ENCODE measurements around the gene SPATA16.

SPATA16 gene

GRCh38 chr3:173092038-173092437 lies 49.0 kb downstream of the SPATA16 start:
- no peak overlapping the region for H3K27ac ChIP-seq

GRCh38 chr3:173090492-173090891 lies 50.5 kb downstream of the SPATA16 start:
- TF ChIP-seq CTCF (conservative IDR thresholded peaks at IDR 0.05), result no peak
- no peak overlapping the region for H3K27ac ChIP-seq

More at GRCh38 chr3:173092038-173092437, 49.0 kb downstream of the SPATA16 start:
- TF ChIP-seq CTCF (conservative IDR thresholded peaks at IDR 0.05), result no peak

GRCh38 chr3:173089283-173089682 lies 51.8 kb downstream of the SPATA16 start:
- H3K27ac ChIP-seq, result no peak overlapping the region
- TF ChIP-seq CTCF (conservative IDR thresholded peaks at IDR 0.05), result no peak

- H3K27ac ChIP-seq, result no peak overlapping the region
- no peak for TF ChIP-seq CTCF (conservative IDR thresholded peaks at IDR 0.05)
These were observed 62.5 kb downstream of the SPATA16 start for GRCh38 chr3:173078525-173078924.

- TF ChIP-seq CTCF (conservative IDR thresholded peaks at IDR 0.05), result no peak
- H3K27ac ChIP-seq, result no peak overlapping the region
These were observed 74.7 kb downstream of the SPATA16 start for GRCh38 chr3:173066044-173067004.

- H3K27ac ChIP-seq, result no peak overlapping the region
- no peak for TF ChIP-seq CTCF (conservative IDR thresholded peaks at IDR 0.05)
These were observed 75.5 kb downstream of the SPATA16 start for GRCh38 chr3:173065543-173065981.

GRCh38 chr3:173064631-173065030 lies 76.4 kb downstream of the SPATA16 start:
- no peak for TF ChIP-seq CTCF (conservative IDR thresholded peaks at IDR 0.05)
- no peak overlapping the region for H3K27ac ChIP-seq

Data from VCaP (cell line).